Measurements from ENCODE around the gene PCP4L1. TPM values are rescaled to one million over a fixed set of nuclear protein-coding genes. Genes with fewer than 3 reads are reported as not detected.
A peak's percentile ranks its signal among the peaks of the same experiment; 100 is the strongest.
"Not testable (repeated sequence)": the region's sequence is repeated elsewhere in the genome, so short reads cannot be mapped to it uniquely, and the experiment has no call there.

The PCP4L1 gene
- total and polyA plus RNA-seq, 8 donors, result 0.08 to 0.23 (median 0.14) TPM; not detected in 4

- no peak overlapping the region for H3K27ac ChIP-seq
- FAIRE-seq, result no peak
- no peak for DNase-seq
- 84 to 86% methylated on average over 7 of the region's 7 CpGs for WGBS, 2 donors
- intact Hi-C loops (cut with DNase I), result no loop called here
- no peaks in the 10 kb centered on the region for H3K4me1 ChIP-seq
- no peaks in the 10 kb centered on the region for H3K9me3 ChIP-seq
- no peaks in the 10 kb centered on the region for H3K36me3 ChIP-seq
- H3K27me3 ChIP-seq, result no peaks in the 10 kb centered on the region
- ATAC-seq, result no peak
- no peak for TF ChIP-seq CTCF (IDR thresholded peaks at IDR 0.05)
- H3K4me3 ChIP-seq, result no peak overlapping the region
These were observed 7.7 kb upstream of the PCP4L1 start for GRCh38 chr1:161250829-161251228.

DNA sequence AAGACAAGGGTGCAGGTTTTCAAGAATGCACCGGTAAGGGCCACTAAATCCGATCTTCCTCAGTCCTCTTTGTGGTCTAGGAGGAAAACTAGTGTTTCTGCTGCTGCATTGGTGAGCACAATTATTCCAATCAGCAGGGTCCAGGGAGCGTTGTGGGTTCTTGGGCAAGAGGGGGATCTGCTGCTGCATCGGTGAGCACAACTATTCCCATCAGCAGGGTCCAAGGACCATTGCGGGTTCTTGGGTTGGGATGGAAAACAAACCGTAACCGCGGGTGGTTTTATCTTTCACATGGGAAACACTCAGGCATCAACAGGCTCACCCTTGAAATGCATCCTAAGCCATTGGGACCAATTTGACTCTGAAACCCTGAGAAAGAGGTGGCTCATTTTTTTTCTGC lies 7.0 kb upstream of the PCP4L1 start:
- H3K27ac ChIP-seq, result no peak overlapping the region
- no peak overlapping the region for H3K4me3 ChIP-seq
- no peaks in the 10 kb centered on the region for H3K9me3 ChIP-seq
- FAIRE-seq (no peak), ATAC-seq (no peak), DNase-seq (no peak)
- no peaks in the 10 kb centered on the region for H3K4me1 ChIP-seq
- TF ChIP-seq CTCF (IDR thresholded peaks at IDR 0.05), result no peak
- H3K27me3 ChIP-seq, result no peaks in the 10 kb centered on the region
- intact Hi-C loops (cut with DNase I), result no loop called here
- H3K36me3 ChIP-seq, result no peaks in the 10 kb centered on the region
- 93 to 95% methylated on average over 8 of the region's 8 CpGs for WGBS, 2 donors

DNA sequence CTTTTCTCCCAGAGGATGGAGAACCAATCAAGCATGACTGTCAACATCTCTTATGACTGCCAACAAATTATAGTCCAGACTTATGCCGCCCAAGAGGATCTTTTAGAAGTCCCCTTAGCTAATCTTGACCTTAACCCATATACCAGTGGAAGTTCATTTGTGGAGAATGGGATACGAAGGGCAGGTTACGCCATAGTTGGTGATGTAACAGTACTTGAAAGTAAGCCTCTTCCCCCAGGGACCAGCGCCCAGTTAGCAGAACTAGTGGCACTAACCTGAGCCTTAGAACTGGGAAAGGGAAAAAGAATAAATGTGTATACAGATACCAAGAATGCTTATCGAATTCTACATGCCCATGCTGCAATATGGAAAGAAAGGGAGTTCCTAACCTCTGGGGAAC lies 3.2 kb upstream of the PCP4L1 start:
- intact Hi-C loops (cut with DNase I); H3K4me1 ChIP-seq; ATAC-seq; H3K27ac ChIP-seq; H3K4me3 ChIP-seq; H3K36me3 ChIP-seq; DNase-seq; H3K27me3 ChIP-seq; FAIRE-seq; H3K9me3 ChIP-seq: not testable (repeated sequence)
- WGBS, 2 donors, result 80 to 81% methylated on average over 5 of the region's 5 CpGs

DNA sequence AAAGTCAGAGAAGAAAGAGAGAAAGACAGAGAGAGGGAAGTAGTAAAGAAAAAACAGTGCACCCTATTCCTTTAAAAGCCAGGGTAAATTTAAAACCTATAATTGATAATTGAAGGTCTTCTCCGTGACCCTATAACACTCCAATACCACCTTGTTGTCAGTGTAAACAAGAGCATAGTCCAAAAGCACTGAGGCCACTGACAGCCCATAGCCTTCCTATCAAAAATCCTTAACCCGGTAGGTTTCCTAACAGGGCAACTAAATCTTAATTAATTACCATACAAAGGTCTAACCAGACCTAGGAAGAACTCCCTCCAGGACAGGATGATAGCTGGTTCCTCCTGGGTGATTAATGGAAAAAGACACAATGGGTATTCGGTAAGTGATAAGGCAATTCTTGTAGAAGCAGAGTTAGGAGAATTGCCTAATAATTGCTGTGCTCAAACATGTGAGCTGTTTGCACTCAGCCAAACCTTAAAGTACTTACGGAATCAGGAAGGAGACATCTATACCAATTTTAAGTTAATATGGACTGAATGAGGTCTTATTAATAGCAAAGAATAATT lies 2.5 kb upstream of the PCP4L1 start:
- DNase-seq; H3K27me3 ChIP-seq; ATAC-seq; H3K4me3 ChIP-seq; FAIRE-seq; H3K27ac ChIP-seq; H3K9me3 ChIP-seq; intact Hi-C loops (cut with DNase I); H3K36me3 ChIP-seq; H3K4me1 ChIP-seq: not testable (repeated sequence)
- WGBS, 2 donors, result 76 to 80% methylated on average over 4 of the region's 4 CpGs

GRCh38 chr1:161257109-161257508 lies 1.4 kb upstream of the PCP4L1 start:
- H3K4me3 ChIP-seq; DNase-seq; ATAC-seq; H3K27me3 ChIP-seq; H3K36me3 ChIP-seq; intact Hi-C loops (cut with DNase I); H3K9me3 ChIP-seq; H3K27ac ChIP-seq; FAIRE-seq; H3K4me1 ChIP-seq: not testable (repeated sequence)
- 89 to 92% methylated on average over 5 of the region's 5 CpGs for WGBS, 2 donors

DNA sequence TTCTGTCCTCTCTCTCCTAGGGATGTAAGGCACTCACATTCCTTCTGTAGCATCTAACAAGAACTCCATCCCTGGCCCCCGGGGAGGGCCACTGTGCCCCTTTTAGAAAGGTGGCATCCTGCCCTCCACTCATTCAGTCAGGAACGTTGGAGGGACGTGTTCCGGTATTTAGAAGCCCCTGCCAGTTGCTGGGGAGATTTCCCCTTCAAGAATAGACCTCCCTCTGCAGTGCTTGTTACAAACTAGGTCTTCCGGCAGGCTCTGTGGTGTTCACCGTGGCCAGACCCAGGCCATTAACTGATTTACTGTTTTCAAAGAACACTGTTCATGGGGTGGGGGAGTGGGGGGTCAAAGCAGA lies 779 bp downstream of the PCP4L1 start:
- intact Hi-C loops (cut with DNase I), result no loop called here
- peak overlapping the region in 1 of 4 donors; percentile 58 for H3K4me3 ChIP-seq

More for the DNA sequence above, 779 bp downstream of the PCP4L1 start:
- Histone ChIP-seq H3K27ac (no peak overlapping the region), H3K4me1 (peaks cover 0 to 3% (median 0%) of the 10 kb centered on the region in 3 donors), H3K36me3 (no peaks in the 10 kb centered on the region), H3K27me3 (peaks cover 0 to 5% (median 0%) of the 10 kb centered on the region in 4 donors), H3K9me3 (no peaks in the 10 kb centered on the region)
- DNase-seq (no peak), FAIRE-seq (no peak), ATAC-seq (no peak)
- 56 to 59% methylated on average over 6 of the region's 6 CpGs for WGBS, 2 donors
- TF ChIP-seq CTCF (IDR thresholded peaks at IDR 0.05), result no peak

Measured in pancreas (tissue), 10 donors.